ENCODE results near the gene ITGA3.

ITGA3 gene

GRCh38 chr17:50090071-50090470 is 34.2 kb downstream of the ITGA3 start:
- no peak overlapping the region for H3K4me2 ChIP-seq (ENCODE audit: low read length)
- H3K27me3 ChIP-seq (ENCODE audit: insufficient read depth, low read length), result no peaks in the 10 kb centered on the region; the same call in 1 of the 2 replicates
- no peaks in the 10 kb centered on the region for H3K79me2 ChIP-seq (ENCODE audit: insufficient read depth, low read length)
- no peaks in the 10 kb centered on the region for H3K9me2 ChIP-seq (ENCODE audit: low read depth, low read length)
- no peaks in the 10 kb centered on the region for H3K36me3 ChIP-seq (ENCODE audit: insufficient read depth, low read length)
- H3K9ac ChIP-seq (ENCODE audit: low read length), result no peak overlapping the region
- no peak overlapping the region for H2AFZ ChIP-seq (ENCODE audit: low read length)
- H3F3A ChIP-seq (ENCODE audit: insufficient read depth, low read length), result no peaks in the 10 kb centered on the region
- no peak overlapping the region for H3K4me3 ChIP-seq (ENCODE audit: low read depth, low read length, poor library complexity, severe bottlenecking)
- H3K9me3 ChIP-seq (ENCODE audit: low read length), result no peaks in the 10 kb centered on the region
- H3K27ac ChIP-seq (ENCODE audit: low read depth, low read length, poor library complexity, severe bottlenecking), result no peak overlapping the region
- H4K20me1 ChIP-seq (ENCODE audit: insufficient read depth, low read length), result no peaks in the 10 kb centered on the region
- H3K4me1 ChIP-seq (ENCODE audit: insufficient read depth, low read length, severe bottlenecking), result peaks cover 8% of the 10 kb centered on the region
- no peak for TF ChIP-seq EZH2 (IDR thresholded peaks at IDR 0.05; ENCODE audit: borderline replicate concordance, low read length)
- TF ChIP-seq CTCF (IDR thresholded peaks at IDR 0.05; ENCODE audit: low read length), result no peak

- H3K4me3 ChIP-seq (ENCODE audit: low read depth, low read length, poor library complexity, severe bottlenecking), result no peak overlapping the region
- peaks cover 14% of the 10 kb centered on the region for H3K4me1 ChIP-seq (ENCODE audit: insufficient read depth, low read length, severe bottlenecking)
- TF ChIP-seq CTCF (IDR thresholded peaks at IDR 0.05; ENCODE audit: low read length) (no peak), EZH2 (IDR thresholded peaks at IDR 0.05; ENCODE audit: borderline replicate concordance, low read length) (no peak)
- H2AFZ ChIP-seq (ENCODE audit: low read length), result no peak overlapping the region
- H3K79me2 ChIP-seq (ENCODE audit: insufficient read depth, low read length), result no peaks in the 10 kb centered on the region
- no peaks in the 10 kb centered on the region for H3K9me2 ChIP-seq (ENCODE audit: low read depth, low read length)
- H3K9ac ChIP-seq (ENCODE audit: low read length), result no peak overlapping the region
- no peaks in the 10 kb centered on the region; the same call in 1 of the 2 replicates for H3K27me3 ChIP-seq (ENCODE audit: insufficient read depth, low read length)
- no peaks in the 10 kb centered on the region for H3F3A ChIP-seq (ENCODE audit: insufficient read depth, low read length)
- H3K4me2 ChIP-seq (ENCODE audit: low read length), result no peak overlapping the region
- no peak overlapping the region for H3K27ac ChIP-seq (ENCODE audit: low read depth, low read length, poor library complexity, severe bottlenecking)
- H3K9me3 ChIP-seq (ENCODE audit: low read length), result no peaks in the 10 kb centered on the region
- H3K36me3 ChIP-seq (ENCODE audit: insufficient read depth, low read length), result no peaks in the 10 kb centered on the region
- no peaks in the 10 kb centered on the region for H4K20me1 ChIP-seq (ENCODE audit: insufficient read depth, low read length)
These were observed 35.3 kb downstream of the ITGA3 start for GRCh38 chr17:50090971-50091917.

GRCh38 chr17:50091918-50092285 is 36.0 kb downstream of the ITGA3 start:
- H3F3A ChIP-seq (ENCODE audit: insufficient read depth, low read length), result no peaks in the 10 kb centered on the region
- no peaks in the 10 kb centered on the region for H4K20me1 ChIP-seq (ENCODE audit: insufficient read depth, low read length)
- no peaks in the 10 kb centered on the region for H3K79me2 ChIP-seq (ENCODE audit: insufficient read depth, low read length)
- H3K4me2 ChIP-seq (ENCODE audit: low read length), result no peak overlapping the region
- peaks cover 15% of the 10 kb centered on the region for H3K4me1 ChIP-seq (ENCODE audit: insufficient read depth, low read length, severe bottlenecking)
- H3K9me2 ChIP-seq (ENCODE audit: low read depth, low read length), result no peaks in the 10 kb centered on the region
- H3K27ac ChIP-seq (ENCODE audit: low read depth, low read length, poor library complexity, severe bottlenecking), result no peak overlapping the region
- no peak overlapping the region for H3K9ac ChIP-seq (ENCODE audit: low read length)
- H3K36me3 ChIP-seq (ENCODE audit: insufficient read depth, low read length), result no peaks in the 10 kb centered on the region
- no peaks in the 10 kb centered on the region; the same call in 1 of the 2 replicates for H3K27me3 ChIP-seq (ENCODE audit: insufficient read depth, low read length)
- no peak overlapping the region for H3K4me3 ChIP-seq (ENCODE audit: low read depth, low read length, poor library complexity, severe bottlenecking)
- no peaks in the 10 kb centered on the region for H3K9me3 ChIP-seq (ENCODE audit: low read length)
- no peak overlapping the region for H2AFZ ChIP-seq (ENCODE audit: low read length)
- TF ChIP-seq EZH2 (IDR thresholded peaks at IDR 0.05; ENCODE audit: borderline replicate concordance, low read length), result no peak
- TF ChIP-seq CTCF (IDR thresholded peaks at IDR 0.05; ENCODE audit: low read length), result no peak
